CD4-positive, alpha-beta T cell treated with Interleukin-12 subunit alpha and Interleukin-12 subunit beta, for 1 hour (primary cell): ENCODE data around the gene CEP57L1.
"Not testable (repeated sequence)": the region's sequence is repeated elsewhere in the genome, so short reads cannot be mapped to it uniquely, and the experiment has no call there.

ENCODE experiments used
- DNase-seq: peaks from one replicate; pipeline ENCODE4 v3.0.0-alpha.2; 2020

The CEP57L1 gene

DNA sequence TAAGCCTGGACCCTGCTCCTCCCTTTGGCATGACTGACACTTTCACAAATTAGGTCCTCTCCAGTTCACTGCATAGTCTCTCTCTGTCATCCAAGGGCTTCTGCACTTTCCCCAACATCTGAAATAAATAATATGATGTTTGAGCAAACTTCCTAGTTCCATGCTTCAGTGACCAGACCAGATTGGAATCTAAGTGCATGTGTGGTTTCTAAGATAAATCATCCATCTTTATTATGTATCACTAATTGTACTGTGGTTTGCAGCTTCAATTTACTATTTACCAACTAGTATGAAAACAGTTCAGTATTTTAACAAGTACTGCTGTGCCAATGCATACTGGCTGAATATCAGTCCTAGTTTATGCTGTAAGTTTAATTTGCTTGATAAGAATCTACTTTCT is 19.4 kb upstream of the CEP57L1 start:
- DNase-seq, result no peak

GRCh38 chr6:109076377-109076776 is 18.9 kb upstream of the CEP57L1 start:
- DNase-seq, result no peak

GRCh38 chr6:109079981-109080380 is 15.3 kb upstream of the CEP57L1 start:
- DNase-seq, result no peak

- DNase-seq, result no peak
Observed at GRCh38 chr6:109081026-109081425, 14.3 kb upstream of the CEP57L1 start.

GRCh38 chr6:109081516-109082187 is 13.7 kb upstream of the CEP57L1 start:
- no peak for DNase-seq

- no peak for DNase-seq
Observed at GRCh38 chr6:109082188-109082577, 13.1 kb upstream of the CEP57L1 start.

DNA sequence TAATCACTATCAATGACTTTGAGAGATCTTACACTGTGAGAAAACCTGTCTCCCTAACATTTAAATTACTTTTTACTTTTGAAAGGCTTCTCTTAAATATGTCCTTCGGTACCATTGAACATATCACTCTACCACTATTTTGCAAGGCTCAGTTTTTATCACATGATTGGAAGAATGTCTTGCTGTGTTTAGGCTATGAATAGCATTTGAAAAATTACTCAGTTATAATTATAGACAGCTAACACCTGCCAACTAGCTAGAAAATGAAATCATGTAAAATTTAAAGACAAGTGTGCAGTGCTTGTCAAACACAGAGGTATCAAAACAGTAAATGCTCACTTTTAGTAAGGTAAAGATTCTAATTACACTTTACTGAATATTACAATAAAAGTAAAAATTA is 11.7 kb upstream of the CEP57L1 start:
- DNase-seq, result no peak

- DNase-seq, result not testable (repeated sequence)
Observed at GRCh38 chr6:109084146-109084545, 11.2 kb upstream of the CEP57L1 start.

GRCh38 chr6:109087661-109088264 is 7.5 kb upstream of the CEP57L1 start:
- DNase-seq, result no peak

DNA sequence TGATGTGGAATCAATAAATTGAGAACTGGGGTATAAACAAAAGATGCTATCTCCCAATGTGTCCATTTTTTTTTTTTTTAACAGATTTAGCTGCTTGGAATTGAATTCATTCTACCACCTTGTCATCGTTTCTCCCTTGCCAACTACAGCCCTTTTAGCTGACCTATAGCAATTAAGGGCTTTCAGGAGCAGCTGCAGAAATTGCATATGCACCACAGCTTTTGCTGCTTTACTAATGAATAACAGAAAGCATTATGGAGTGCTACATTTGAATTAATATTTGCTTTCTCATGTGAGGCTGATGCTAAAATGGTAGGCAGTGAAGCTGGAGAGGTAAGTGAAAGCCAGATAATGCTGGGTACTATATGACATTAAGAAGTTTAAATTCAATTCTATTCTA is 6.3 kb upstream of the CEP57L1 start:
- DNase-seq, result no peak

DNA sequence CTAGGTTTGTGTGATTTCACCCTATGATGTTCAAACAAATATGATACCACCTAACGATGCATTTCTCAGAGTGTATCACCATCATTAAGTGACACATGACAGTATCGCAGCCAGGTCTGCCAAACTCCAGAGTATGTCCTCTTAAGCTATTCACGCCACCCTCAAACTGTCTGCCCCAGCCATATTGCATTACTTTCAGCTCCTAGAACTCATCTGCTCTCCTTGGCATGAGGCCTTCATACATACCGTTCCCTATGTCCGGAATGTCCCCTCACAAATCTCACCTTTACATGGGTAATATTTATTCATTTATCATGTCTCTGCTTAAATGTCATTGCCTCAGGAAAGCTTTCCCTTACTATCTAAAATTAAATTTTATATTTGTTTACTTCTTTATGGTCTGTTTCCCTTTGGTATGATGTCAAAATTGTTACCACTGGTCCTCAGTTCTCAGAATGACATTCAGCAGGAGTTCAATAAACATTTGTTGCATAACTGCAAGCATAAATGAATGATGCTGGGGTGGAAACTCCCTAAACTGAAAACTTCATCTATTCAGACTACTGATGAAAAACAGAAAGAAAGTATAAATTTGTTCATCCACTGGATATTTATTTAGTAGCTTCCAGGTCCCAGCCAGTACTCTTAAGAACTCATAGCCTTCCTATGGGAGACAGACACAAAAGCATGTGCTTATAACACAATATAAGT is 3.8 kb upstream of the CEP57L1 start:
- peak; percentile 12 for DNase-seq

- no peak for DNase-seq
Observed at GRCh38 chr6:109092074-109092473, 3.2 kb upstream of the CEP57L1 start.

DNA sequence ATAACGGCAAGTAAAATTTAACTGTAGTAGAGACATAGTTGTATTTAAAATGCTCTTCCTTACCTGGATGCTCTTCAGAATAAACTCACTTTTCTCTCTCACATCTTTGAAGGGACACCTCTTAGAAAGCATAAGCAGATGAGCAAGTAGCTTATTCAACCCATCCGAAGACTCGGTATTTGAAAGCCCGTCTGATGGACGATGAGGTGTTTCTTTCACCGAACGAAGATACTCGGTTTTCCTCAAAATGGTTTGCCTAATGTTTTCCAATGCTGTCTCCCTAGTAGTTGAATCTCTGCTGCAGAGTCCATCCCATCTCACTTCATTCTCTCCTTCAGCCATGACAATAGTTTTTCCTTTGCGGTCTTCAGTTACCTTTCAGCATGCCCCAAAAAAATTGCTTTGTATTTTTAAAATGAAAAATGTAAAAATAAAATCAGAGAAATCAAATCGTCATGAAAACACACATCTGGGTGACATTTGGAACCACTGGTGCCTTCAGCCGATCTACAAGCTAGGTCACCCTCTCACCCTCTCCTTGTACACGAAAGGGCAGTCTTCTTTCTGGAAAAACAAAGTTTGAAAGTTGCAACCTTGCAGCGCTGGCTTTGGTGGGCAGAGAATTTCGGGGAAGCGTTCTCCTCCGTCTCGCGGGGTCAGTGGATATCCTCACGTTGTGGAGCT is 1.4 kb upstream of the CEP57L1 start:
- DNase-seq, result peak; percentile 9

DNA sequence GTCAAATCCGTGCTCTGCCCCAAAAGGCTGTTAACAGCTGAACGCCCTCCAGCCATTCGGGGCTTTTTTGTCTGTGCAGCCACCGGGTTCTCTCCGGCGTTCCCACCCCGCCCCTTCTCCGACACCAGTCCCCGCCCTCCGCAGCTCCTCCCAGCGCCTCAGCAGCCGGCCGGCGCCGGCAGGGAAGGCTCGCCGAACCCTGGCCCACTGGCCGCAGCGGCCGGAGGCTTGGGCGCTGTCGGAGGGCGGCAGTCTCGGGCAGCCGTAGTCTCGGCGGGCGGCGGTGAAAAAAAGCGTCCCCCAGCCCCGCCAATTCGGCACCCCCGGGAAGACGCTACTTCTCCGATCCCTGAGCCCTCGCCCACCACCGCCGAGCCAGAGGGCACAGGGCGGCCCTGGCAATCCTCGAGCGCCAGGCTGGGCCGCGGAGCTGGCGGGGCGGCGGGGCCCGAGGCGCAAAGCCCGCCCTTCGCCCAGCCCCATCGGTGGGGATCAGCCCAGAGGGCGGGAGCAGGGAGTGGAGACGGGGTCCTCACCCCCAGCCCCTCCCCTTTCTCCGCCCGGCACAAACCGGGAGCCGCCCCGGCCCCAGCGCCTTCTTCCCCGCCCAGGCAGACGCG is 781 bp upstream of the CEP57L1 start, which contains the start of gene SESN1:
TSS of gene SESN1 (minus strand) at position 431 of the 620 bp plus-strand sequence. CDS start 773 bp downstream, outside the sequence.
- peak; percentile 88 for DNase-seq

DNA sequence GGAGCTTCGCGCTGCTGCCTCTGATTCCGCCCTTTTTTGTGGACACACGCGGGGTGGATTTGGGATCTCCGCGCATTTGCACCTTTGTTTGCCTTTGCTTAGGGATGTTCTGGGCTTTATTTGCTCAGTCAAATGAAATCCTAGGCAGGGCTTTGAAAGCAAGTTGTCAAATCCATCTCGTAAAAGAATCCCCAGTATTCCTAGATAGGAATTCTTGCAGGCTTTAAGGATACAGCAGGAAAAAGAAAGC is 453 bp downstream of the CEP57L1 start:
- DNase-seq, result no peak

DNA sequence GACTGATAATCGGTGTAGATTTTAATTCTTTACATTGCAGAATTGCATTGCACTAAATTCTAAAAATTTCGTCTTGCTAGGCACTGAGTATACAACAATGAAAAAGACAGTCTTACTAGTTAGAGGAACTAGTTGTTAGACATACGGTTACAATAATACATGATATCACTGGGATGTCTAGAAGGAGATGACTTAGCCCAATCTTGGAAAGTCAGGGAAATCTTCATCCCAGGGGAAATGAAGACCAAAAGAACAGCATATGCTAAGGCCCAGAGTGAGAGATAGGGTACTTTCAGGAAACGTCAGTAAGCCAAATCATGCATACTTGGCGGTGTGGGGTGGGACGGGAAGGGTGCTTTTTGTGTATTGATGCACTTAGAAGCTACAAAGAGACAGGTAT is 901 bp downstream of the CEP57L1 start:
- DNase-seq, result no peak

- no peak for DNase-seq
Observed at GRCh38 chr6:109097661-109098060, 2.4 kb downstream of the CEP57L1 start.

DNA sequence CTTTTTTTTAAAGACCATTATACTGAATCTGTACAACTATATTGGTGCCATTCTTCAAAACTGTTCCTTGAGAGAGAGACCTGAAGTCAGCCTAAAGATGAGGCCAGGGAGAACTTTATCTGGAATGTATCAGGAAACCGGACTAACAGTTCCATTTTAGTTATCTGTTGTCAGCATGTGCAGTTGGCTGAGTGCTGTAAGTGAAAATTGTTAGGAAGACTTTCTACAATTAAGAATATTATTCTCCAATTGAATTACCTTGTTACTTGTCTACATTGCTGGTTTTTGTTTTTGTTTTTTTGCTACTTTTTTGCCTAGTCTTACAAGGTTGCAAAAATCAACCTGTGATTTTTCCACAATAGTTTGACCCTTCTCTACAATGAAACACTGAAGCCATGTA is 7.5 kb downstream of the CEP57L1 start:
- DNase-seq, result no peak

DNA sequence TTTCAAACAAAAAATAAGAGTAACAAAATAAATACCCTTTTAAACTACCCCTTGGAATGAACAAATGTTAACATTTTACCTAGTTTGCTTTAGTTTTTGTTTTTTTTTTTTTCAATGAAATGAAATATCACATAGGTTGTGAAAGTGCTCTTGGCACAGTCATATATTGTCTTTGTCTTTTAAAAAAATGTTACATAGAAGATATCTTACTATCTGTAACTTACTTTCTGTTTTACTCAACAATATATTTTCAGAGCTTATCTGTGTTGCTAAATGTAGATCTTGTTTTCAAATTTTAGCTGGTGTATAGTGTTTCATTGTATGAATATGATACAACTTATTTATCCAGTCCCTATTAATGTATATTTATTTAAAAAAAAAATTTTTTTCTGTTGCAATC is 8.6 kb downstream of the CEP57L1 start:
- DNase-seq, result no peak

GRCh38 chr6:109104512-109104911 is 9.2 kb downstream of the CEP57L1 start:
- DNase-seq, result no peak

- DNase-seq, result no peak
Observed at GRCh38 chr6:109105681-109106080, 10.4 kb downstream of the CEP57L1 start.

- DNase-seq, result not testable (repeated sequence)
Observed at GRCh38 chr6:109109663-109110062, 14.4 kb downstream of the CEP57L1 start.

- DNase-seq, result not testable (repeated sequence)
Observed at GRCh38 chr6:109112663-109113062, 17.4 kb downstream of the CEP57L1 start.
